ENCODE data around the gene LAMA5.

The LAMA5 gene

DNA sequence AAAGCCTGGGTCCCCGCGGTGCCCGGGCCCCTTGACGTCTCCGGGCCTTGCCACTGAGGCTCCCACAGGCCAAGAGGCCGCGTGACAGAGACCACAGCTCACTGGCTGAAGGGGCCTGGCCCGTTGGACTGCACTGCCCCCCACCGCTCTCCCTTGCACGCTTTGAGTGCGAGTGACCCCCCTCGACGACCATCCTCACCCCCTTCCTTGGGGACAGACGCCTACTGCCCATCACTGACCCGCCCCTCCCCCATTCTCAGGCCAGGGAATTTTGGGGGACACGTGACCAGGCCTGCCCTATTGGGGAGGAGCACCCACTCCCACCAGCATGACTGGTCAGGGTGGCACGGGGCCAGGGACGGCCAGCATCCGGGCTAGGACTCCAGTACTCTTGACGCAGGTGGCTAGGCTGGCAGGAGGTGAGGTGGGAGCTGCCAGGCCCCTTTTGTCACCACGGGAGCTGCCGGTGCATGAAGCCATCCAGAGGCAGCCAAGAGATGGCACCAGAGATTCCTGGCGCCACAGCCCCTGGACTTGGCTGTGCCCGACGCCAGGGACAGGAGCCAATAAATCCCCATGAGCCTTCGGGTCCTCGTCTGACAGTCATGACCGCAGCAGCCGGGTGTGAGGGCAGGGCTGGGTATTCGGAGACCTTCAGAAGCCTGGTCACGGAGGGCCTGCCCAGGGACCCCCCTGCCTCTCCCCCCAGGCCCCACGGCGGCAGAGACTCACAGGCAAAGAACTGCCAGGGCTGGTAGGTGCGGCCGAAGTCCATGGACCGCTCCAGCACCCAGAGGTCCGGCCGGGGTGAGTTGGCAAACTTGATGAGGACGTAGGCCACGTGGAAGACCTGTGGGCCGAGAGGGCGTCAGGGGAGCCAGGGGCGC lies 14.5 kb downstream of the LAMA5 start:
- Histone ChIP-seq H3K36me3 (ENCODE audit: insufficient read depth, low read length) (peaks cover 54% of the 10 kb centered on the region), H3K9ac (ENCODE audit: low read depth, low read length) (no peak overlapping the region; the same call in 1 of the 2 replicates), H3K9me3 (ENCODE audit: insufficient read depth, low read depth, low read length) (peaks cover 4% of the 10 kb centered on the region; the same call in 1 of the 2 replicates), H3K27ac (ENCODE audit: low read depth, low read length) (no peak overlapping the region; the same call in 1 of the 2 replicates), H3K4me1 (ENCODE audit: insufficient read depth, low read length) (peaks cover 27% of the 10 kb centered on the region), H3K4me3 (ENCODE audit: low read length) (no peak overlapping the region), H3K27me3 (ENCODE audit: insufficient read depth, low read length) (no peaks in the 10 kb centered on the region)
- WGBS, result 93% methylated on average over 43 of the region's 43 CpGs

- H3K4me1 ChIP-seq (ENCODE audit: insufficient read depth, low read length), result peaks cover 25% of the 10 kb centered on the region
- WGBS, result 93% methylated on average over 60 of the region's 60 CpGs
- H3K27ac ChIP-seq (ENCODE audit: low read depth, low read length), result no peak overlapping the region
These were observed 15.4 kb downstream of the LAMA5 start for GRCh38 chr20:62351469-62352401.

GRCh38 chr20:62350629-62351422 lies 16.3 kb downstream of the LAMA5 start:
- Histone ChIP-seq H3K4me3 (ENCODE audit: low read length) (no peak overlapping the region), H3K27me3 (ENCODE audit: insufficient read depth, low read length) (no peaks in the 10 kb centered on the region), H3K27ac (ENCODE audit: low read depth, low read length) (no peak overlapping the region), H3K36me3 (ENCODE audit: insufficient read depth, low read length) (peaks cover 67% of the 10 kb centered on the region), H3K9me3 (ENCODE audit: insufficient read depth, low read depth, low read length) (peaks cover 4% of the 10 kb centered on the region; the same call in 1 of the 2 replicates), H3K4me1 (ENCODE audit: insufficient read depth, low read length) (peaks cover 16% of the 10 kb centered on the region), H3K9ac (ENCODE audit: low read depth, low read length) (no peak overlapping the region)
- WGBS, result 89% methylated on average over 23 of the region's 23 CpGs

More at GRCh38 chr20:62351469-62352401, 15.4 kb downstream of the LAMA5 start:
- peaks cover 60% of the 10 kb centered on the region for H3K36me3 ChIP-seq (ENCODE audit: insufficient read depth, low read length)
- no peaks in the 10 kb centered on the region for H3K27me3 ChIP-seq (ENCODE audit: insufficient read depth, low read length)
- peaks cover 4% of the 10 kb centered on the region; the same call in 1 of the 2 replicates for H3K9me3 ChIP-seq (ENCODE audit: insufficient read depth, low read depth, low read length)
- no peak overlapping the region for H3K9ac ChIP-seq (ENCODE audit: low read depth, low read length)
- H3K4me3 ChIP-seq (ENCODE audit: low read length), result no peak overlapping the region

- no peaks in the 10 kb centered on the region for H3K27me3 ChIP-seq (ENCODE audit: insufficient read depth, low read length)
- no peak overlapping the region for H3K4me3 ChIP-seq (ENCODE audit: low read length)
- H3K9ac ChIP-seq (ENCODE audit: low read depth, low read length), result no peak overlapping the region
- H3K27ac ChIP-seq (ENCODE audit: low read depth, low read length), result no peak overlapping the region
- peaks cover 9% of the 10 kb centered on the region; the same call in 1 of the 2 replicates for H3K4me1 ChIP-seq (ENCODE audit: insufficient read depth, low read length)
- peaks cover 4% of the 10 kb centered on the region; the same call in 1 of the 2 replicates for H3K9me3 ChIP-seq (ENCODE audit: insufficient read depth, low read depth, low read length)
- WGBS, result 93% methylated on average over 16 of the region's 16 CpGs
- peaks cover 70% of the 10 kb centered on the region for H3K36me3 ChIP-seq (ENCODE audit: insufficient read depth, low read length)
These were observed 16.9 kb downstream of the LAMA5 start for GRCh38 chr20:62350098-62350628.

GRCh38 chr20:62349556-62350097 lies 17.5 kb downstream of the LAMA5 start:
- Histone ChIP-seq H3K9ac (ENCODE audit: low read depth, low read length) (no peak overlapping the region), H3K27me3 (ENCODE audit: insufficient read depth, low read length) (no peaks in the 10 kb centered on the region), H3K9me3 (ENCODE audit: insufficient read depth, low read depth, low read length) (peaks cover 4% of the 10 kb centered on the region; the same call in 1 of the 2 replicates), H3K4me1 (ENCODE audit: insufficient read depth, low read length) (peaks cover 4% of the 10 kb centered on the region; the same call in 1 of the 2 replicates), H3K27ac (ENCODE audit: low read depth, low read length) (no peak overlapping the region), H3K36me3 (ENCODE audit: insufficient read depth, low read length) (peaks cover 73% of the 10 kb centered on the region), H3K4me3 (ENCODE audit: low read length) (no peak overlapping the region)
- 95% methylated on average over 4 of the region's 7 CpGs for WGBS

DNA sequence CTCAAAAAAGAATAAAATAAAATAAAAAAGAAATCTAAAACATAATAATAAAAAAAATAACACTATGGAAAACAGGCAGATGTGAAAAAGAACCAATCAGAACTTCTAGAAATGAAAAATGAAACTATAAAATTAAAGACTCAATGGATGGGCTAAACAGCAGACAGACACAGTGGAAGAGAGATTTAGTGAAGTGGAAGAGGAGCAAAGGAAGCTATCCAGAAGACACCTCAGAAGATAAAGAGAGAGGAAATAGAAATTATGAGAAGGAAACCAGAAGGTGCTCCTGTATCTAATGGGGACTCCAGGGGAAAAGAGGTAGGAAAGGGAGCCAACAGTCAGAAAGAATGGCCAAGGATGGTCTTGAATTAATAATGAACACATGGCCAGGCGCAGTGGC lies 18.5 kb downstream of the LAMA5 start:
- H3K9me3 ChIP-seq (ENCODE audit: insufficient read depth, low read depth, low read length), result peaks cover 4% of the 10 kb centered on the region; the same call in 1 of the 2 replicates
- peaks cover 84% of the 10 kb centered on the region for H3K36me3 ChIP-seq (ENCODE audit: insufficient read depth, low read length)
- no peak overlapping the region for H3K27ac ChIP-seq (ENCODE audit: low read depth, low read length)
- H3K4me1 ChIP-seq (ENCODE audit: insufficient read depth, low read length), result no peaks in the 10 kb centered on the region
- no peak overlapping the region for H3K4me3 ChIP-seq (ENCODE audit: low read length)
- H3K27me3 ChIP-seq (ENCODE audit: insufficient read depth, low read length), result no peaks in the 10 kb centered on the region
- no peak overlapping the region for H3K9ac ChIP-seq (ENCODE audit: low read depth, low read length)
- WGBS, result 96% methylated on average over 1 of the region's 1 CpG

- WGBS, result 84% methylated on average over 9 of the region's 9 CpGs
- Histone ChIP-seq H3K27me3 (ENCODE audit: insufficient read depth, low read length) (no peaks in the 10 kb centered on the region), H3K4me3 (ENCODE audit: low read length) (no peak overlapping the region), H3K4me1 (ENCODE audit: insufficient read depth, low read length) (no peaks in the 10 kb centered on the region), H3K9me3 (ENCODE audit: insufficient read depth, low read depth, low read length) (peaks cover 4% of the 10 kb centered on the region; the same call in 1 of the 2 replicates), H3K36me3 (ENCODE audit: insufficient read depth, low read length) (peaks cover 88% of the 10 kb centered on the region), H3K27ac (ENCODE audit: low read depth, low read length) (no peak overlapping the region), H3K9ac (ENCODE audit: low read depth, low read length) (no peak overlapping the region)
These were observed 19.7 kb downstream of the LAMA5 start for GRCh38 chr20:62347445-62347844.

- no peaks in the 10 kb centered on the region for H3K27me3 ChIP-seq (ENCODE audit: insufficient read depth, low read length)
- H3K9me3 ChIP-seq (ENCODE audit: insufficient read depth, low read depth, low read length), result peaks cover 4% of the 10 kb centered on the region; the same call in 1 of the 2 replicates
- H3K36me3 ChIP-seq (ENCODE audit: insufficient read depth, low read length), result peaks cover 86% of the 10 kb centered on the region
- no peak overlapping the region for H3K4me3 ChIP-seq (ENCODE audit: low read length)
- WGBS, result 95% methylated on average over 10 of the region's 10 CpGs
- no peaks in the 10 kb centered on the region for H3K4me1 ChIP-seq (ENCODE audit: insufficient read depth, low read length)
- H3K27ac ChIP-seq (ENCODE audit: low read depth, low read length), result no peak overlapping the region
- H3K9ac ChIP-seq (ENCODE audit: low read depth, low read length), result no peak overlapping the region
These were observed 20.0 kb downstream of the LAMA5 start for GRCh38 chr20:62347151-62347404.

GRCh38 chr20:62346398-62347150 lies 20.5 kb downstream of the LAMA5 start:
- peaks cover 4% of the 10 kb centered on the region; the same call in 1 of the 2 replicates for H3K9me3 ChIP-seq (ENCODE audit: insufficient read depth, low read depth, low read length)
- no peak overlapping the region for H3K4me3 ChIP-seq (ENCODE audit: low read length)
- WGBS, result 96% methylated on average over 34 of the region's 34 CpGs
- H3K36me3 ChIP-seq (ENCODE audit: insufficient read depth, low read length), result peaks cover 85% of the 10 kb centered on the region
- no peak overlapping the region for H3K9ac ChIP-seq (ENCODE audit: low read depth, low read length)
- no peak overlapping the region for H3K27ac ChIP-seq (ENCODE audit: low read depth, low read length)
- no peaks in the 10 kb centered on the region for H3K4me1 ChIP-seq (ENCODE audit: insufficient read depth, low read length)
- no peaks in the 10 kb centered on the region for H3K27me3 ChIP-seq (ENCODE audit: insufficient read depth, low read length)

Data from HUES64 (cell line).